ENCODE results near the gene SEMA7A. TPM values are rescaled to one million over a fixed set of nuclear protein-coding genes. Genes with fewer than 3 reads are reported as not detected.

Gene SEMA7A
- total RNA-seq, 1 experiment from 2014 or later, result 0.45 TPM

DNA sequence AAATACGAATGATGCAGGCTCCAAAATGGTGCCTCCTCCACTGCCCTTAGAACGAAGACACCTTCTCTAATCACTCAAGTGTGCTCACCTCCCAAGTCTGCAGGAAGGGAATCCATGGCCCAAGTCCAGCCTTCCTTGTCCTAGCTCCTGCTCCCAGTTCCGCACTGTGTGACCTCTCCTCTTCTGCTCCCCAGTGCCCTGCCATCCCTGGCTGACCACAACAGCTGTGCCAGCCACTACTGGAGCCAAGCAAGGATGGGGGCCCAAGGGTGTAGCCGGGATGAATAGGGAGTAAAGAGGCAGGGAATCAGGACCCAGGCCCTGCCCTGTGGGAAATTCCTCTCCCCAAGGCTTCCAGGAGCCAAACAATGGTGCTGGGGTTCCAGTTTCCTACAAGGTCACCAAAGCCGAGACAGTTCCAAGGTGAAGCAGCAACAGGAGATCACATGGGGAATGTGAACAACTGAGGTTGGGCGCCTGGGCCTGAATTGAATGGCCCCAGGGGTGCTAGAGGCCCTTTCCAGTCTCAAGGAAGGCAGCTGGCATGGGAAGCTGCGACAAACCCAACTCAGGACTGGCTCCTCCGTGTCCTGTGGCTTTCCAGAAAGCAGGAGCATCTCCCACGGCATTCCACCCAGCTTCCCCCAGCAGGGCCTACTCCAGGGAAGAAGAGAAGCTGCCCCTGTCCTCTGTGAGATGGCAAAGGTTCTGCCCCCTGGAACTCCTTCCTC lies 20.2 kb downstream of the SEMA7A start:
- no peak overlapping the region for H3K4me3 ChIP-seq (ENCODE audit: low read depth, low read length, poor library complexity, severe bottlenecking)
- intact Hi-C loops (cut with micrococcal nuclease; ENCODE audit: unreplicated experiment), result no loop called here

GRCh38 chr15:74412159-74412558 lies 21.6 kb downstream of the SEMA7A start:
- no peaks in the 10 kb centered on the region for H3K9me3 ChIP-seq (ENCODE audit: low read depth, low read length, poor library complexity, severe bottlenecking)
- no TSS peak for BruUV-seq (replicated peaks)
- ChIA-PET POLR2A (ENCODE audit: low non-redundant PET) (interaction anchor here (0.6 kb wide), 1 partner anchor 414 kb away, joined by 3 read pairs; no protein-coding TSS in a partner anchor), CTCF (no interaction called here)
- H3K27me3 ChIP-seq (replicated peaks; ENCODE audit: insufficient read depth, low read depth, low read length, poor library complexity), result no peaks in the 10 kb centered on the region
- TF ChIP-seq EZH2 (IDR thresholded peaks at IDR 0.05; ENCODE audit: borderline replicate concordance, low read depth, low read length, poor library complexity, severe bottlenecking), result no peak
- TF ChIP-seq, protein P1, sequence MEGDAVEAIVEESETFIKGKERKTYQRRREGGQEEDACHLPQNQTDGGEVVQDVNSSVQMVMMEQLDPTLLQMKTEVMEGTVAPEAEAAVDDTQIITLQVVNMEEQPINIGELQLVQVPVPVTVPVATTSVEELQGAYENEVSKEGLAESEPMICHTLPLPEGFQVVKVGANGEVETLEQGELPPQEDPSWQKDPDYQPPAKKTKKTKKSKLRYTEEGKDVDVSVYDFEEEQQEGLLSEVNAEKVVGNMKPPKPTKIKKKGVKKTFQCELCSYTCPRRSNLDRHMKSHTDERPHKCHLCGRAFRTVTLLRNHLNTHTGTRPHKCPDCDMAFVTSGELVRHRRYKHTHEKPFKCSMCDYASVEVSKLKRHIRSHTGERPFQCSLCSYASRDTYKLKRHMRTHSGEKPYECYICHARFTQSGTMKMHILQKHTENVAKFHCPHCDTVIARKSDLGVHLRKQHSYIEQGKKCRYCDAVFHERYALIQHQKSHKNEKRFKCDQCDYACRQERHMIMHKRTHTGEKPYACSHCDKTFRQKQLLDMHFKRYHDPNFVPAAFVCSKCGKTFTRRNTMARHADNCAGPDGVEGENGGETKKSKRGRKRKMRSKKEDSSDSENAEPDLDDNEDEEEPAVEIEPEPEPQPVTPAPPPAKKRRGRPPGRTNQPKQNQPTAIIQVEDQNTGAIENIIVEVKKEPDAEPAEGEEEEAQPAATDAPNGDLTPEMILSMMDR (conservative IDR thresholded peaks at IDR 0.05; ENCODE audit: low read depth, low read length), result no peak
- H3K27ac ChIP-seq (ENCODE audit: low read depth, low read length, poor library complexity, severe bottlenecking), result no peak overlapping the region
- no peaks in the 10 kb centered on the region for H3K36me3 ChIP-seq (ENCODE audit: insufficient read depth, low read length, poor library complexity, severe bottlenecking)
- intact Hi-C loops (cut with micrococcal nuclease; ENCODE audit: unreplicated experiment), result no loop called here
- H3K4me3 ChIP-seq (ENCODE audit: low read depth, low read length, poor library complexity, severe bottlenecking), result no peak overlapping the region
- H3K4me1 ChIP-seq (ENCODE audit: insufficient read depth, low read length, poor library complexity, severe bottlenecking), result peaks cover 5% of the 10 kb centered on the region
- no peak for DNase-seq (ENCODE audit: low spot score)

More for the DNA sequence above, 20.2 kb downstream of the SEMA7A start:
- H3K4me1 ChIP-seq (ENCODE audit: insufficient read depth, low read length, poor library complexity, severe bottlenecking), result no peaks in the 10 kb centered on the region
- no peaks in the 10 kb centered on the region for H3K27me3 ChIP-seq (replicated peaks; ENCODE audit: insufficient read depth, low read depth, low read length, poor library complexity)
- no TSS peak for BruUV-seq (replicated peaks)
- H3K27ac ChIP-seq (ENCODE audit: low read depth, low read length, poor library complexity, severe bottlenecking), result no peak overlapping the region
- no peaks in the 10 kb centered on the region for H3K9me3 ChIP-seq (ENCODE audit: low read depth, low read length, poor library complexity, severe bottlenecking)
- TF ChIP-seq EZH2 (IDR thresholded peaks at IDR 0.05; ENCODE audit: borderline replicate concordance, low read depth, low read length, poor library complexity, severe bottlenecking), result no peak
- TF ChIP-seq, protein P1 (conservative IDR thresholded peaks at IDR 0.05; ENCODE audit: low read depth, low read length), result no peak
- H3K36me3 ChIP-seq (ENCODE audit: insufficient read depth, low read length, poor library complexity, severe bottlenecking), result no peaks in the 10 kb centered on the region
- CTCF ChIA-PET, result interaction anchor here (0.5 kb wide), 1 partner anchor 31 kb away, joined by 3 read pairs; no protein-coding TSS in a partner anchor
- no peak for DNase-seq (ENCODE audit: low spot score)
- POLR2A ChIA-PET (ENCODE audit: low non-redundant PET), result no interaction called here

DNA sequence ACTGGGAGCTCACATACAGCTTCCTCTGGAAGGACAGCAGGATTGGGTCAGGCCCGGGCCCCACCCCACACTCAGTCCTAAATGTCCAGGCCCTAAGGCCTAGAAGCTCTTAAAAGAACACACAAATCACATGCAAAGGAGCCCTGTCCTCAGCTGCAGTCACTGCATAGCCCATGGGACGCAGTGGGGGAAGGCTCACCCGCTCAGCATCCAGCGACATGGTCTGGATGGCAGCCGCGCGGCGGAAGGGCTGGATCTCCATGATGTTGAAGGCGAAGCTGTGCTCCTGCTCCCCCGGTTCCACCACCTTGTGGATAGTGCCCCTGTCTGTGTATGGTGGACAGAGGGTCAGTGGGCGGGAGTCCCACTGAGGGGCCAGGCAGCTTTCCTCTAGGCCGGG lies 22.1 kb downstream of the SEMA7A start:
- no peak overlapping the region for H3K27ac ChIP-seq (ENCODE audit: low read depth, low read length, poor library complexity, severe bottlenecking)
- H3K9me3 ChIP-seq (ENCODE audit: low read depth, low read length, poor library complexity, severe bottlenecking), result no peaks in the 10 kb centered on the region
- DNase-seq (ENCODE audit: low spot score), result no peak
- ChIA-PET CTCF (no interaction called here), POLR2A (ENCODE audit: low non-redundant PET) (interaction anchor here (0.6 kb wide), 1 partner anchor 414 kb away, joined by 3 read pairs; no protein-coding TSS in a partner anchor)
- no peaks in the 10 kb centered on the region for H3K36me3 ChIP-seq (ENCODE audit: insufficient read depth, low read length, poor library complexity, severe bottlenecking)
- no TSS peak for BruUV-seq (replicated peaks)
- intact Hi-C loops (cut with micrococcal nuclease; ENCODE audit: unreplicated experiment), result no loop called here
- peaks cover 8% of the 10 kb centered on the region for H3K4me1 ChIP-seq (ENCODE audit: insufficient read depth, low read length, poor library complexity, severe bottlenecking)
- H3K4me3 ChIP-seq (ENCODE audit: low read depth, low read length, poor library complexity, severe bottlenecking), result no peak overlapping the region
- H3K27me3 ChIP-seq (replicated peaks; ENCODE audit: insufficient read depth, low read depth, low read length, poor library complexity), result no peaks in the 10 kb centered on the region
- TF ChIP-seq, protein P1 (conservative IDR thresholded peaks at IDR 0.05; ENCODE audit: low read depth, low read length), result no peak
- TF ChIP-seq EZH2 (IDR thresholded peaks at IDR 0.05; ENCODE audit: borderline replicate concordance, low read depth, low read length, poor library complexity, severe bottlenecking), result no peak

Measured in A673 (cell line).